ENCODE results near the gene TRERF1.

DNA sequence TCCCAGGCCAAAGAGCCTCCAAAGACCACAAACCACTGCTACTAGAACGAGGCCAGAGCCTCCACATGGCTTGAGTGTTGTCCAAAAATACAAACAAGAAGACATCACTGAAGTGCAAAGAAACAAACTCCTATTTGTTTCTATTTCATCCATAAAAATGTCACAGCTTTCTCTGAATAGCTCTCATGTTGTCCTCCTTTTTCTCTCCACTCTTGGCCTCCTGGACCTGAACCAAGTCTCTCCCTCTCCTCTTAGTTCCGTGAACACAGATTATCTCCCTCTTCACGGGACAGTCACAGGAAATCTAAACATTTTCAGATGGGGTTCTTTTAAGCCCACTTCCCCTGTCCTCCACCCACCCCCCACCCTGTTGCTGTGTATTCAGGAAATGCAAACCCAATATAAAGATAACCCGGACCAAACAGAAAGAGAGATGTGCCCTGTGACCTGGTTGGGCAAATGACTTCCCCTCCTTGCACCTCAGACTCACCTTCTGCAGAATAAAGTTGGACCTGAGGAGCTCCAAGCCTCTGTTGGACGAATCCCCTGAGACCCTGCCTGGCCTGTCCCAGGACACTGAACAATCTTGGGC is 158.2 kb downstream of the TRERF1 start:
- TF ChIP-seq, protein P1, sequence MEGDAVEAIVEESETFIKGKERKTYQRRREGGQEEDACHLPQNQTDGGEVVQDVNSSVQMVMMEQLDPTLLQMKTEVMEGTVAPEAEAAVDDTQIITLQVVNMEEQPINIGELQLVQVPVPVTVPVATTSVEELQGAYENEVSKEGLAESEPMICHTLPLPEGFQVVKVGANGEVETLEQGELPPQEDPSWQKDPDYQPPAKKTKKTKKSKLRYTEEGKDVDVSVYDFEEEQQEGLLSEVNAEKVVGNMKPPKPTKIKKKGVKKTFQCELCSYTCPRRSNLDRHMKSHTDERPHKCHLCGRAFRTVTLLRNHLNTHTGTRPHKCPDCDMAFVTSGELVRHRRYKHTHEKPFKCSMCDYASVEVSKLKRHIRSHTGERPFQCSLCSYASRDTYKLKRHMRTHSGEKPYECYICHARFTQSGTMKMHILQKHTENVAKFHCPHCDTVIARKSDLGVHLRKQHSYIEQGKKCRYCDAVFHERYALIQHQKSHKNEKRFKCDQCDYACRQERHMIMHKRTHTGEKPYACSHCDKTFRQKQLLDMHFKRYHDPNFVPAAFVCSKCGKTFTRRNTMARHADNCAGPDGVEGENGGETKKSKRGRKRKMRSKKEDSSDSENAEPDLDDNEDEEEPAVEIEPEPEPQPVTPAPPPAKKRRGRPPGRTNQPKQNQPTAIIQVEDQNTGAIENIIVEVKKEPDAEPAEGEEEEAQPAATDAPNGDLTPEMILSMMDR (tag by site-specific recombination; IDR thresholded peaks at IDR 0.05) = no peak
- no peak for TF ChIP-seq ZNF530 (tag by site-specific recombination; IDR thresholded peaks at IDR 0.05; ENCODE audit: low read depth)
- no peak for TF ChIP-seq ZNF626 (tag by site-specific recombination; IDR thresholded peaks at IDR 0.05)
- no peak for TF ChIP-seq SCRT1 (tag by site-specific recombination; IDR thresholded peaks at IDR 0.05; ENCODE audit: borderline replicate concordance)
- TF ChIP-seq YY2 (tag by site-specific recombination; IDR thresholded peaks at IDR 0.05) = no peak
- TF ChIP-seq ZFP37 (tag by site-specific recombination; IDR thresholded peaks at IDR 0.05) = no peak
- TF ChIP-seq, protein P2, sequence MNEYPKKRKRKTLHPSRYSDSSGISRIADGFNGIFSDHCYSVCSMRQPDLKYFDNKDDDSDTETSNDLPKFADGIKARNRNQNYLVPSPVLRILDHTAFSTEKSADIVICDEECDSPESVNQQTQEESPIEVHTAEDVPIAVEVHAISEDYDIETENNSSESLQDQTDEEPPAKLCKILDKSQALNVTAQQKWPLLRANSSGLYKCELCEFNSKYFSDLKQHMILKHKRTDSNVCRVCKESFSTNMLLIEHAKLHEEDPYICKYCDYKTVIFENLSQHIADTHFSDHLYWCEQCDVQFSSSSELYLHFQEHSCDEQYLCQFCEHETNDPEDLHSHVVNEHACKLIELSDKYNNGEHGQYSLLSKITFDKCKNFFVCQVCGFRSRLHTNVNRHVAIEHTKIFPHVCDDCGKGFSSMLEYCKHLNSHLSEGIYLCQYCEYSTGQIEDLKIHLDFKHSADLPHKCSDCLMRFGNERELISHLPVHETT (tag by site-specific recombination; IDR thresholded peaks at IDR 0.05) = no peak
- TF ChIP-seq ZNF184 (tag by site-specific recombination; IDR thresholded peaks at IDR 0.05) = no peak
- TF ChIP-seq ZNF335 (tag by site-specific recombination; conservative IDR thresholded peaks at IDR 0.05) = no peak
- no peak for TF ChIP-seq MEIS1 (CRISPR knock-in tag; IDR thresholded peaks at IDR 0.05; ENCODE audit: borderline replicate concordance)
- no peak for TF ChIP-seq ZNF664 (tag by site-specific recombination; IDR thresholded peaks at IDR 0.05)
